ENCODE data around the gene FAM24A. TPM values are rescaled to one million over a fixed set of nuclear protein-coding genes. Genes with fewer than 3 reads are reported as not detected.

The FAM24A gene
- total and polyA plus RNA-seq, 2 donors (not counting 1 experiment from before 2014, with no cell fraction given) = not detected

GRCh38 chr10:122863216-122864193, 46.9 kb upstream of the FAM24A start:
- WGBS (ENCODE audit: insufficient coverage) = 100% methylated on average over 2 of the region's 2 CpGs
- no peaks in the 10 kb centered on the region for H3K36me3 ChIP-seq (replicated peaks in 1 of 2; ENCODE audit: control extremely low read depth in 1 of 2, control insufficient read depth in 1 of 2, extremely low read depth in 1 of 2, insufficient read depth in 2 of 2, low read length in 1 of 2)
- intact Hi-C loops (cut with micrococcal nuclease) = no loop called here
- DNase-seq (no peak), ATAC-seq (ENCODE audit: low read depth) (no peak)
- Mint-ChIP-seq H3K27me3 (no peaks in the 10 kb centered on the region), H3K4me1 (peaks cover 52% of the 10 kb centered on the region), H3K27ac (no peak overlapping the region), H3K9me3 (ENCODE audit: insufficient read depth) (no peaks in the 10 kb centered on the region), H3K4me3 (no peak overlapping the region)
- H2AFZ ChIP-seq (ENCODE audit: insufficient read depth, low read depth, low read length, poor library complexity, severe bottlenecking) = no peak overlapping the region
- no peak for TF ChIP-seq EZH2 (IDR thresholded peaks at IDR 0.05; ENCODE audit: borderline replicate concordance, insufficient read depth, low read depth, low read length, poor library complexity, severe bottlenecking)
- no peak for TF ChIP-seq CTCF (IDR thresholded peaks at IDR 0.05)
- H3K4me3 ChIP-seq (ENCODE audit: control extremely low read depth in 1 of 5, extremely low read depth in 1 of 5, insufficient read depth in 1 of 5, low read depth in 2 of 5, low read length in 4 of 5) = no peak overlapping the region
- no peaks in the 10 kb centered on the region for H3K27me3 ChIP-seq (replicated peaks in 1 of 4; ENCODE audit: control extremely low read depth in 1 of 4, control insufficient read depth in 3 of 4, insufficient read depth in 4 of 4, low read length in 3 of 4)
- no peaks in the 10 kb centered on the region for H4K20me1 ChIP-seq (ENCODE audit: control insufficient read depth, insufficient read depth, low read length, poor library complexity, severe bottlenecking)
- peaks cover 0 to 7% (median 0%) of the 10 kb centered on the region in 3 donors for H3K9me3 ChIP-seq (ENCODE audit: control extremely low read depth in 1 of 3, control insufficient read depth in 2 of 3, insufficient read depth in 1 of 3, low read length in 2 of 3)
- POLR2A ChIA-PET = no interaction called here
- no peak overlapping the region for H3K27ac ChIP-seq (ENCODE audit: low read length in 2 of 2)
- H3K4me2 ChIP-seq (replicated peaks; ENCODE audit: low read depth, low read length, poor library complexity, severe bottlenecking) = no peak overlapping the region
- CTCF ChIA-PET = interaction anchor here (0.6 kb wide), 1 partner anchor 861 kb away, joined by 3 read pairs; no protein-coding TSS in a partner anchor
- peaks cover 5% of the 10 kb centered on the region for H3K79me2 ChIP-seq (ENCODE audit: control insufficient read depth, insufficient read depth, low read length)
- peaks cover 4 to 7% of the 10 kb centered on the region in 2 donors for H3K4me1 ChIP-seq (ENCODE audit: control insufficient read depth in 2 of 2, insufficient read depth in 2 of 2, low read length in 2 of 2)
- no peak overlapping the region for H3K9ac ChIP-seq (ENCODE audit: low read length)

GRCh38 chr10:122864194-122864592, 46.2 kb upstream of the FAM24A start:
- H3K79me2 ChIP-seq (ENCODE audit: control insufficient read depth, insufficient read depth, low read length) = peaks cover 5% of the 10 kb centered on the region
- no peaks in the 10 kb centered on the region for H3K9me3 Mint-ChIP-seq (ENCODE audit: insufficient read depth)
- H3K4me3 Mint-ChIP-seq = no peak overlapping the region
- H3K36me3 ChIP-seq (replicated peaks in 1 of 2; ENCODE audit: control extremely low read depth in 1 of 2, control insufficient read depth in 1 of 2, extremely low read depth in 1 of 2, insufficient read depth in 2 of 2, low read length in 1 of 2) = no peaks in the 10 kb centered on the region
- H3K27me3 ChIP-seq (replicated peaks in 1 of 4; ENCODE audit: control extremely low read depth in 1 of 4, control insufficient read depth in 3 of 4, insufficient read depth in 4 of 4, low read length in 3 of 4) = no peaks in the 10 kb centered on the region
- H3K9ac ChIP-seq (ENCODE audit: low read length) = no peak overlapping the region
- H3K27ac ChIP-seq (ENCODE audit: low read length in 2 of 2) = no peak overlapping the region
- H2AFZ ChIP-seq (ENCODE audit: insufficient read depth, low read depth, low read length, poor library complexity, severe bottlenecking) = no peak overlapping the region
- no peaks in the 10 kb centered on the region for H3K27me3 Mint-ChIP-seq
- intact Hi-C loops (cut with micrococcal nuclease) = no loop called here
- no peak overlapping the region for H3K27ac Mint-ChIP-seq
- no CpG with 5 or more reads among the region's 2 CpGs for WGBS (ENCODE audit: insufficient coverage)
- H3K4me3 ChIP-seq (ENCODE audit: control extremely low read depth in 1 of 5, extremely low read depth in 1 of 5, insufficient read depth in 1 of 5, low read depth in 2 of 5, low read length in 4 of 5) = no peak overlapping the region
- CTCF ChIA-PET = no interaction called here
- ATAC-seq (ENCODE audit: low read depth) = no peak
- POLR2A ChIA-PET = no interaction called here
- no peak for DNase-seq
- peaks cover 51% of the 10 kb centered on the region for H3K4me1 Mint-ChIP-seq
- TF ChIP-seq CTCF (IDR thresholded peaks at IDR 0.05) (no peak), EZH2 (IDR thresholded peaks at IDR 0.05; ENCODE audit: borderline replicate concordance, insufficient read depth, low read depth, low read length, poor library complexity, severe bottlenecking) (no peak)
- peaks cover 0 to 7% (median 0%) of the 10 kb centered on the region in 3 donors for H3K9me3 ChIP-seq (ENCODE audit: control extremely low read depth in 1 of 3, control insufficient read depth in 2 of 3, insufficient read depth in 1 of 3, low read length in 2 of 3)
- peaks cover 4 to 7% of the 10 kb centered on the region in 2 donors for H3K4me1 ChIP-seq (ENCODE audit: control insufficient read depth in 2 of 2, insufficient read depth in 2 of 2, low read length in 2 of 2)
- H3K4me2 ChIP-seq (replicated peaks; ENCODE audit: low read depth, low read length, poor library complexity, severe bottlenecking) = no peak overlapping the region
- H4K20me1 ChIP-seq (ENCODE audit: control insufficient read depth, insufficient read depth, low read length, poor library complexity, severe bottlenecking) = no peaks in the 10 kb centered on the region

Measured in B cell (primary cell).